Progenitor cell of endocrine pancreas (in vitro differentiated cells): ENCODE data around the gene MDH2. TPM values are rescaled to one million over a fixed set of nuclear protein-coding genes. Genes with fewer than 3 reads are reported as not detected.
"Not testable (repeated sequence)": the region's sequence is repeated elsewhere in the genome, so short reads cannot be mapped to it uniquely, and the experiment has no call there.

Source experiments
- DNase-seq: peaks from one replicate; pipeline ENCODE4 v3.0.0; 2021; ENCODE audit warnings: low spot score; ENCODE audit not compliant: unreplicated experiment
- H3K27ac Mint-ChIP-seq: 2 replicates; pipeline ENCODE4 v1.8.0; 2021; ENCODE audit warnings: mild to moderate bottlenecking, moderate library complexity, mixed read lengths
- H3K27me3 Mint-ChIP-seq: 2 replicates; pipeline ENCODE4 v1.8.0; 2021; ENCODE audit warnings: mixed read lengths
- H3K36me3 Mint-ChIP-seq: 2 replicates; pipeline ENCODE4 v1.8.0; 2022; ENCODE audit warnings: mixed read lengths; ENCODE audit not compliant: insufficient read depth
- H3K4me1 Mint-ChIP-seq: 2 replicates; pipeline ENCODE4 v1.8.0; 2021; ENCODE audit warnings: low read depth, mixed read lengths
- H3K4me3 Mint-ChIP-seq: 2 replicates; pipeline ENCODE4 v1.8.0; 2021; ENCODE audit warnings: low read depth, mild to moderate bottlenecking, moderate library complexity, mixed read lengths
- H3K9me3 Mint-ChIP-seq: 2 replicates; pipeline ENCODE4 v1.8.0; 2021; ENCODE audit warnings: low read depth, mixed read lengths
- total RNA-seq: library from RNA; stranded (reverse); gene quantifications from 2 replicates; pipeline ENCODE4 v1.2.1, GENCODE V29; 2021
- TF ChIP-seq, protein P1 (sequence below): fragments of 200-600 bp; sonication (generic); IDR thresholded peaks from one replicate; pipeline ENCODE4 v1.5.0; 2021; ENCODE audit warnings: antibody characterized with exemption, mild to moderate bottlenecking; ENCODE audit not compliant: unreplicated experiment

Gene MDH2
- total RNA-seq, 1 donor from 2014 or later = 119 TPM

DNA sequence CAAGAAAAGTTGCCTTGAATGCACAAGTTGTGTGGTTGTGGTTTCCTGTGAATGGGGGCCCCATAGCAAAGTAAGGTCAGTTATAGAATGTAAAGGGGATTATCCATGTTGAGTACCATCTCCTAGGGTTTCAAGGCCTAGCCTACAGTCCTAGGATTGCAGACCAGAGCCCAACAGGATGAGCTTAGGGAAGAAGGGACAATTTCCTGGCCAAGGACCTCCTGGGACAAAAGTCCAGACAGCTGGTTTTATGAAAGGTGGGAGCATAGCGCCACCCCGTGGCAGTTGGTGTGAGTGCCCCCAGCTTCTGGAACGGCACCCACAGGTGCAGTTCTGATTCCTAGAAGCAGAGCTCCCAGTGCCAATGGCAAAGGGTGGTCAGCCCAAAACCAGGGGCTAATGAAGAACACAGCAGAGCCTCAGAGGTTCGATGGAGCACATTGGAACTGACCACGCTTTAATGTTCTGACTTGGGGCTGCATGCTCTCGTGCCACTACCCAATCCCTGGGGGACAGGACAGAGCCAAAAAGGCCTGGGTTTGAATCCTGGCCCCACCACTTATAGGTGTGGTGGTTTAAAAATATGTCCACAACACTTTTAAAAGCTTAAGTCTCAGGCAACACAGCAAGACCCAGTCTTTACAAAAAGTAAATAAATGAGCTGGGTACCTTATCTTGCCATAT lies 27.7 kb upstream of the MDH2 start:
- Mint-ChIP-seq H3K4me1 (no peaks in the 10 kb centered on the region), H3K36me3 (peaks cover 24% of the 10 kb centered on the region), H3K27ac (no peak overlapping the region), H3K27me3 (no peaks in the 10 kb centered on the region), H3K9me3 (no peaks in the 10 kb centered on the region), H3K4me3 (no peak overlapping the region)
- DNase-seq = peak; percentile 30
- TF ChIP-seq, protein P1, sequence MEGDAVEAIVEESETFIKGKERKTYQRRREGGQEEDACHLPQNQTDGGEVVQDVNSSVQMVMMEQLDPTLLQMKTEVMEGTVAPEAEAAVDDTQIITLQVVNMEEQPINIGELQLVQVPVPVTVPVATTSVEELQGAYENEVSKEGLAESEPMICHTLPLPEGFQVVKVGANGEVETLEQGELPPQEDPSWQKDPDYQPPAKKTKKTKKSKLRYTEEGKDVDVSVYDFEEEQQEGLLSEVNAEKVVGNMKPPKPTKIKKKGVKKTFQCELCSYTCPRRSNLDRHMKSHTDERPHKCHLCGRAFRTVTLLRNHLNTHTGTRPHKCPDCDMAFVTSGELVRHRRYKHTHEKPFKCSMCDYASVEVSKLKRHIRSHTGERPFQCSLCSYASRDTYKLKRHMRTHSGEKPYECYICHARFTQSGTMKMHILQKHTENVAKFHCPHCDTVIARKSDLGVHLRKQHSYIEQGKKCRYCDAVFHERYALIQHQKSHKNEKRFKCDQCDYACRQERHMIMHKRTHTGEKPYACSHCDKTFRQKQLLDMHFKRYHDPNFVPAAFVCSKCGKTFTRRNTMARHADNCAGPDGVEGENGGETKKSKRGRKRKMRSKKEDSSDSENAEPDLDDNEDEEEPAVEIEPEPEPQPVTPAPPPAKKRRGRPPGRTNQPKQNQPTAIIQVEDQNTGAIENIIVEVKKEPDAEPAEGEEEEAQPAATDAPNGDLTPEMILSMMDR = peak; percentile 77

GRCh38 chr7:76022026-76022780 lies 25.7 kb upstream of the MDH2 start:
- Mint-ChIP-seq H3K27ac (no peak overlapping the region), H3K9me3 (no peaks in the 10 kb centered on the region)

DNA sequence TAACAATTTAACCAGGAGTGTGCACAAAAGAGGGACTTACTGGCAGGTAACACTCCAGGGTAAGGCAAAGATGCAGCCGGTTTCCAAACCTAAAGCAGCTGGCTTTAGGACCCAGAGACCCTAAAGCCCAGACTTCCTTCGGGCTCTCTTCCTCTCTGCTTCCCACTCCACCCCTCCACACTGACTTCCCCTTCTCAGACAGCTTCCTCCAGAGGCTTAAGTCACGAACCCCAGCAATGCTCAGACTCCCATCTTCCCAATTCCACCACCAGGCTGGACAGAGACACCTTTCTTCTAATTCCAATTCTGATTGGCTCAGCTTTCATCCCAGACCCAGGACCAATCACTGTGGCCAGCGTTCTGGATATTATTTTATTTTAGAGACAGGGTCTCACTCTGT lies 24.9 kb upstream of the MDH2 start:
- no peaks in the 10 kb centered on the region for H3K4me1 Mint-ChIP-seq
- H3K36me3 Mint-ChIP-seq = peaks cover 13% of the 10 kb centered on the region
- DNase-seq = no peak
- H3K27me3 Mint-ChIP-seq = no peaks in the 10 kb centered on the region
- H3K27ac Mint-ChIP-seq = no peak overlapping the region
- TF ChIP-seq, protein P1 = no peak
- H3K4me3 Mint-ChIP-seq = no peak overlapping the region
- no peaks in the 10 kb centered on the region for H3K9me3 Mint-ChIP-seq

More at GRCh38 chr7:76022026-76022780, 25.7 kb upstream of the MDH2 start:
- Mint-ChIP-seq H3K27me3 (no peaks in the 10 kb centered on the region), H3K36me3 (peaks cover 17% of the 10 kb centered on the region), H3K4me3 (no peak overlapping the region), H3K4me1 (no peaks in the 10 kb centered on the region)
- TF ChIP-seq, protein P1 = no peak
- no peak for DNase-seq

GRCh38 chr7:76029682-76030081 lies 18.2 kb upstream of the MDH2 start:
- H3K9me3 Mint-ChIP-seq, DNase-seq, H3K4me3 Mint-ChIP-seq, H3K27me3 Mint-ChIP-seq, H3K36me3 Mint-ChIP-seq, H3K4me1 Mint-ChIP-seq, H3K27ac Mint-ChIP-seq: not testable (repeated sequence)

DNA sequence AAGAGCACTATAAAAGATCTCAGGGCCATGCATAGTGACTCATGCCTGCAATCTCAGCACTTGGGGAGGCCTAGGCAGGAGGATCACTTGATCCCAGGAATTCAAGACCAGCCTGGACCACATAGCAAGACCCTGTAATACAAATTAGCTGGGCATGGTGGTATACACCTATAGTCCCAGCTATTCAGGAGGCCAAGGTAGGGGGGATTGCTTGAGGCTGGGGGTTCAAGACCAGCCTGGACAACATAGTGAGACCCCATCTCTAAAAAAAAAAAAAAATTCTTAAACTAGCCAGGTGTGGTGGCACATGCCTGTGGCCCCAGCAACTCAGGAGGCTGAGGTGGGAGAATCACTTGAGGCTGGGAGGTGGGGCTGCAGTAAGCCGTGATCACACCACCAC lies 15.9 kb upstream of the MDH2 start:
- H3K27ac Mint-ChIP-seq = no peak overlapping the region
- TF ChIP-seq, protein P1 = no peak
- no peaks in the 10 kb centered on the region for H3K4me1 Mint-ChIP-seq
- peaks cover 6% of the 10 kb centered on the region for H3K36me3 Mint-ChIP-seq
- H3K9me3 Mint-ChIP-seq = no peaks in the 10 kb centered on the region
- H3K4me3 Mint-ChIP-seq = no peak overlapping the region
- no peaks in the 10 kb centered on the region for H3K27me3 Mint-ChIP-seq
- no peak for DNase-seq
